HG03558 (cell line): ENCODE data around the gene BASP1.

Experiments
- ATAC-seq: cut with Tn5 transposase; IDR thresholded peaks from one replicate; pipeline ENCODE4 v1.9.1; 2021; ENCODE audit warnings: moderate number of reproducible peaks; ENCODE audit not compliant: unreplicated experiment; ENCODE audit errors: extremely low read depth

BASP1 gene

DNA sequence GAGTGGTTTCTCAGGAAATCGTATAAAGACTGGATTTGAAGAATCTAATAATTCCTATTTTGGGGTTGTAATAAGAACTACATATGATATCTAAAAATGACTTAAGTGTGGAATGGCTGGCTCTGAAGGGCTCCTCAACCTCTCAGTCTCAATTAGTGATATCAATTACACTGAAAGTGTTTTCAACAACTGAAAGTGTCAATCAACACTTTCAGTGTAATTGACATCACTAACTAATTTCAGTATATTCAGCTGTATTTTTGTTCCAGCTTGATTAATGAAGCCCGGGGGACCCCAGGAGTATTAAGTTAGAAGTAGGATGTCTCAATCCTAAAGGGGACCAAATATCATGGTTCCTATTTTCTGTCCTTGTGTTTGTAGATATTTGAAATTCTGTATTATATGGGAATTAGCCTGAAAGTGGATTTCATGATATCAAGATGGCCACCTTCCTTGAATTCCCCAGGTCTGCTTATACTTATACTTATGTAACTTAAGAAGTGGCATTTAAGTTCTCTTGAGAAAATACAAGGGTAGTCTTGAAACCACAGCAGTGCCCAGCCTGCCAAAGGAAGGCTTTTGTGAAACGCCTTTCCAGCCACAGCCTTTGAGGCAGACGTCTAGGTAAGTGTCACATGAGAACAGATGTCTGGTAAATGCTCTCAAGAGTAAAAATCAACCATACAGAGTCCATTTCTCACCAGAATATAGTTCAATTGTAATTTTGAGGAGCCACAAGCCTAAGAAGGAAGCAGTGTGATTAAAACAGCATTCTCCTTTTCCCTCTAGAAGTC lies 4.6 kb downstream of the BASP1 start:
- ATAC-seq = no peak

DNA sequence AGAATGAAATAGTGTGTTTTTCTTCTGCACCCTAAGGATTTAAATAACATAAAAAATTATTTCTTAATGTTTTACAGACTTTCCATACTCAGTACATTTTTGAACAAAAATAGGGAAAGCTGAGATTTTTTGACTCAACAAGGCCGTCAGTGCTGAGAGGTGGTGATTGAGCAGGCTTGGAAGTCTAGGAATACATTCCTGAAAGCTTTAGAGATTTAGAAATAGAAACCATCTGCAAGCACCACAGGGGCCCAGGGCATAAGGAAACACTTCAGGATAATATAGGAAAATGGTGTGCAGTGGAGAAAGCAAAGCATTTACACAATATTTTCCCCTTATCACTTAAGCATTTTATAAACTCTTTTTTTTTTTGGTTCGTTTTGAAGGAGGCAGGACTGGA lies 5.2 kb downstream of the BASP1 start:
- ATAC-seq = no peak

DNA sequence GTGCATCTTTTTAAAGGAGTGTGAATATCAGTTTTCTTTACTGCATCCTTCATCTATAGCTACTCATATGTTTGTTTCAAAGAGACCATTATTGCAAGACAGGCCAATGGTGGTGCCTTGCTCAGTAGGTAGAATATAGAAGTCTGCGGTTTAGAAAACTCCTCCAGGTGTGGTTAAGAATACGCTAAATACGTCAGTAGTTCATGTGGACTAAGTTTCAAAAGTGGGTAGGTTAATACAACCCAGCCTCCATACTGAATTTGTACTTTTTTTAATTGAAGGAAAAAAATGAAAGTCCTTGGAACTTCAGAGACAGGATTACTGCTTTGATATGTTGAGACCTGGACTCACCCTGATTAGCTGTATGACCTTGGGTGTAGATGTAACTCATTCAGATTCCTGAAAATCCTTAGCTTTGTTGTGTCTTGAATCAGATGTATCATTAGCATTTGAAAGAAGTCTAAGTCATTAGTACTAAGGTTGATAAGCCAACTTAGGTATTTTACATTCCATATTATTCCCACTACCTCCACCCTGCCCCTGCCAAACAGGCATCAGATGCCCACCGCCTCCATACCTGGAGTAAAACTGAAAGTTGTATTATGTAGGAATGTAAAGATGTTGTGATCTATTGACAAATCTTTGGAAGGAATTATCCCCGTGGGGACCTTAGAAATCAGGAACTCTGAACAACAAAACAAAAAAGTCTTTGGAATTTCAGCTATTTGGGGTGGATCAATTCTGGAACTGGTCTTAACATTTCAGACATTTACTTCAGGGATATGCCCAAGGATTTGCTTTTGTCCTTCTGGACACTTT lies 6.1 kb downstream of the BASP1 start:
- ATAC-seq = peak; percentile 30

DNA sequence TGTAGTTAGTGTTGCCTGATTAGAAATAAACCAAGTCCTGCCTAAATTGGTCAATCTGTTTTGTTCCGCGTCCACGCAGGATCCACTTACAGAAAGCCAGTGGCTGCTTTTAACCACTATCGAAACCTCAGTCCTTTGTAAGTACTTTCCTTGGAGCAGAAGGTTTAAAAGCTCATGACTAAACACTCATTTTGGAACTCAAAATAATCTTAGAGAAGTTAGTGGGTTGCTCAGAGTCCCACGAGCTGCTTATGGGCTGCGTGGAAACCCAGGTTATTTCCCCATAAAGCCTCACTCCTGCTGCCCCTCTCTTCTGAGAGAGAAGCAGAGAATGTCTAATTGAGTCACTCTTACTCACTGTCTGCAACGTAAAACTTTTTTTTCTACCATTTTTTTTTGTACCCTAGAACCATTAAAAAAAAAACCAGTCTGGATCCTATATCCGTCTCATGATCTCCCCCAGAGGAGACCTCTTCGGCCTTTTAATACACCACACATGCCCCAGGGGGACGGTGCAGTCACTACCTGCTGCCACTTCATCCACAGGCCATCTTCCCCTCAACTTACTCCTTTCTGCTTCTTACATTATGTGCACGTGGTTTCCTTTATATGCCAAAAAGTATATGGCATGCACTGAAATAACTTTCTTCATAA lies 7.6 kb downstream of the BASP1 start:
- ATAC-seq = peak; percentile 47

DNA sequence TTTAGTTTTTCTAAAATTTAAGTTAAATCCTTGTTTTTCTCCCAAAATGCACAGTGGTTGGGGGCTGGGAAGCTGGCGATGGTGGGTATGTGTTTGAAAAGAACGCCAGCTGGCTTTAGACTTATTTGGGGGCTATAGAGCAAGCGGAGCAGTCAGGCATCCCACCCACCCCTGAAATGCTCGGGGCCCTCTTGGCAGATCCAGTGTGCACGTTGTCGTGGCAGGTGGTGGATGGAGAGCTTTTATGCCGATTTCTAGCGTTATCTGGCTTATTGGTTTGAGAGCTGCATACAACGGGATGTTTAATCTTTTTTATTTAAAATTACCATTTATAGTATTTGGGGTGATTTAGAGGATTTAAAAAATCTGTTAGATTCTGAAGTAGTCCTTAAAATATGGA lies 8.1 kb downstream of the BASP1 start:
- ATAC-seq = no peak

DNA sequence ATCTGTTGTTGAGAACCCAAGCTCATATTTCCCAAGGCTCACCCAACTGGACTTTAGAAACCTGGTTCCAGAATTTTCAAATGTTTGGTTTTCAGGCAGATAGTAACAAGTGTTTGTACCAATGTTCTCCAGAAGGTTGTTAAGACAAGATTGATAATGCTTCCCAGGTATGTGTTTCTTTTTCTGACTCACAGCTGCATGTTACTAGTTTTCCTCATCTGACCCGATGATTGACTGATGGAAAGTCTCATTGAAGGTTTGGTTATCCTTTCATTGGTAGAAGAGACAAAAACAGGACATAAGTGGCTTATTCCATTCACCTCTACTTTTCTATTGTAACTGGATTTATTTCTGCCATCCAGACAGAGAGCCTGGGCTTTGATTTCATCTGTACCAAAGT lies 10.4 kb downstream of the BASP1 start:
- no peak for ATAC-seq

DNA sequence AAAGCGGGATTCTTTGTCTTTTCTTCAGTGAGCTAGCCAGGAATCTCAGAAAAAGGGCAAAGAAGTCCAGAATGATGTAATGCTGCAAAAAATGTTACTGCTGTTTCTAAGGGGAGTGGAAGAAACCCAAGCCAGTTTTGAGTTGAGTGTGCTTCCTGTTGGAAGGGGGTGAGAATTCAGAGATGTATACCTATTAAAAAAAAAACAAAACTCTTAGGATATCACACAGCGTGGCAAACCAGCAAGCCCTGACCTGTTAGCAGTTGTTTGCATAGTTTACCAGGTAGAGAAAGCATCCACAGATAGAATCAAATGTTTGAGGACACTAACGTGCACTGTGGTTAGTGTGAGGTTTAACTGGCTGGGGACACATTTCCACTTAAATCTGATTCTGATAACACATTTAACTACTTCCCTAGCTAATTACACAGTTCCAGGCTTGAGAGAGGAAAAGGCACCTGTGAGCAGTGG lies 11.4 kb downstream of the BASP1 start:
- peak; percentile 30 for ATAC-seq

DNA sequence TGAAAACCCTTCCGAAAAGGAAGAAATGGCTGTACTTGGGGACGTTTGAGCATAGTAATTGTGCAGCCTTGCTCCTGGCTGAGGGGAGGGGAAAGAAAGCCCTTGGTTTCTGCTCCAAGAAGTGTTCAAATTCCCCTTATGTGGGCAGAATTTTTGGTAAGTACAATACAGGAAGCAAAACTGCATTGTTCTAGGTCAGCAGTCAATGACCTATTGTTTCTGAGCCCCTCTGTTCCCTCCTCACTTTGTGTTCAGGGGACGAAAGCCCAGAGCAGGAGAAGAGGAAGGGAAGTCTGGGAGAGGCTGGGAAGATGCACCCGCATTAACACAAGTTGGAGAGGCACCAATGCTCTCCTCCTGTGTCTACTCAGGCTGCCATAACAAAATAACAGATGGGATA lies 11.9 kb downstream of the BASP1 start:
- peak; percentile 15 for ATAC-seq

DNA sequence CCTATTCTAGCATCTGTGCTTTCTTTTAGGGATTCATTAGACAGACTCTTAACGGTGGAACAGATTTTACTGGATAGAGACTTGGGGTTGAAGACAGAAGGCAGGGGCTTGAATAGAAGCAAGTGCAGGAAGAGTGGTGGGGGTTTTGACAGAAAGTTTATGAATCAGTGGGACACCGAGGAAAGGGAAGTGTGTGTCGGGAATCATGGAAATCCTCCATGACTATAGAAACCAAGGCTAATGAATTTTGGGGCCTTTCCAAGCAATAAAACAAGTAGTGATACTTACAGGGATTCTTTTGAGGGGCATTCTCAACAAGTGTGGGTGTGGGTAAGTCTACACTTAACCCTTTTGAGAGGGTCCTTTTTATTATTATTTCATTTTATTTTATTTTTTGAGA lies 12.8 kb downstream of the BASP1 start:
- ATAC-seq = no peak

DNA sequence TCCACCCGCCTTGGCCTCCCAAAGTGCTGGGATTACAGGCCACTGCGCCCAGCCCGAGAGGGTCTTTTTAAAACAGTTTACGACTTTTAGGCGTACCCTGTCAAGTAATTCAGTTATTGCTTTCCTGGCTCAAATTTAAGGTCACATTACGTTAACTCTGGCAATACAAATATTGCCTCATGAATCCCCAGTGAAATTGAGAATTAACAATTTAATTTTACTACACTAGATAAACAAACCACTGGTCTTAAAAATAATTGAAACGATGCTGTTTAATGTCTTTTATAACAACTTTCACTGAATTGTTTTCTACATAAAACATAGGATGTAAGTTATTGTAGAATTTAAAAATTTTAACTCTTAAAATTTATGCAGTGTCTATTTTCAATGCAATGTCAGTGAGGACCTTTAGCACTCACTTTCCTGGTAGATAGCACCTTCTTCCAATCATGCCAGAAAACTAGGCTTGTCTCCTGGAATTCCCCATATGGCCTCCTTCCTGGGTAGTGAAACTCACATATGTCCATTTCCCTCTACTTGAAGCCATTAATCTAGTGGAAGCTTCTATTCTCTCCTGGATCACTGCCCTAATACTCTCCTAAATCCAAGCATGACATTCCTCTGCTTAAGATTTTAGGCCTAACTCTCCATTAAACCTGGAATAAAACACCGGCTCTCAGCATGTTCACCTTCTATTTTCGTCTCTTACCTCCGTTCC lies 13.5 kb downstream of the BASP1 start:
- no peak for ATAC-seq

DNA sequence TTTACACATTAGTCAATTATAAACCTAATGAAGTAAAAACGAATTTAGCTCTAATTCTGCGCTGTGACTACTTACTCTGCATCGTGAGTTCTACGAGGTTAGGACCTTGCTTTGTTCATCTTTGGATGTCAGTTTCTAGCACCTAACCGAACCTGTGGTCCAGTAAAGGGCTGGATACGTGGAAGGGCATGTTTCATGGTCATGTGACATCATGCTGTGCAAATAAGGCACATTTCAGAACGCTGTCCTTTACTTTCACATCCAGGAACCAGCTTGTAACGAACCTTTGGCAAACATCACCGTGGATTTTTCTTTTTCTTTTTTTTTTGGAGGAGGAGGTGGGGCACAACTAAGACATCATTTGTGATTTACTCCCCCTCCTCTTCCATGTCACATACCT lies 15.0 kb downstream of the BASP1 start:
- no peak for ATAC-seq

DNA sequence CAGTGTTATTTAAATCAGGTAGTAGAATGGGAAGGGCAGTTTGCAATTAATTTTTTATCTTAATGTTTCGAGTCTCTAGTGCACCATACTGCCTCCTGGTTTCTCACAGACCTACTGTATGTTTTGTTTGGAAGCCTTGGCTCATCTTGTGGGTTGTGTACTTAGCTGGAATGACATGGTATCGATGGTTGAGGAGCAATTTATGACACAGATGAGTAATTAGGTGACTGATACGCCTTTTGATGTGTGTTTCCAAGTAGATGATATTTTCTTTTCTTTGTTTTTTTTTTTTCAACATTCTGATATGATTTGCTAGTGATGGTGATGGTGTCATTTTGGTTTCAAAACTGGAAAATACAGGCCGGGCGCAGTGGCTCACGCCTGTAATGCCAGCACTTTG lies 16.1 kb downstream of the BASP1 start:
- ATAC-seq = no peak

DNA sequence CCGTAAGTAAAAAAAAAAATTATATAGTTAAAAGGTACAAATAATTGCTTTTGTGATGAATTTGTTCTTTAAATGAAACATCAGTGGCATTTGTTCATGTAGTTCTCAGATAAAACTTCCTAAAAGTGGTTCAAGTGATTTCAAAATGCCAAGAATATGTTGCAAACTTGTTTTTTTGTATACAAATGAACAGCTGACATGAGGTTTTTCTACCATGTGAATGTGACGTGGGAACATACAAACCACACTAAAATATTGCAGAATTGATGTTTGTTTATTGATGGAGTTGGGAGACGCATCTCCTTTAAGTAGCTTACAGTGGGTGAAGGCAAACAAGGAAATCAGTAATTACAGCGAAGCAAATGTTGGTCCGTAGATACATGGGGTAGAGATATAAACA lies 16.9 kb downstream of the BASP1 start:
- ATAC-seq = no peak

DNA sequence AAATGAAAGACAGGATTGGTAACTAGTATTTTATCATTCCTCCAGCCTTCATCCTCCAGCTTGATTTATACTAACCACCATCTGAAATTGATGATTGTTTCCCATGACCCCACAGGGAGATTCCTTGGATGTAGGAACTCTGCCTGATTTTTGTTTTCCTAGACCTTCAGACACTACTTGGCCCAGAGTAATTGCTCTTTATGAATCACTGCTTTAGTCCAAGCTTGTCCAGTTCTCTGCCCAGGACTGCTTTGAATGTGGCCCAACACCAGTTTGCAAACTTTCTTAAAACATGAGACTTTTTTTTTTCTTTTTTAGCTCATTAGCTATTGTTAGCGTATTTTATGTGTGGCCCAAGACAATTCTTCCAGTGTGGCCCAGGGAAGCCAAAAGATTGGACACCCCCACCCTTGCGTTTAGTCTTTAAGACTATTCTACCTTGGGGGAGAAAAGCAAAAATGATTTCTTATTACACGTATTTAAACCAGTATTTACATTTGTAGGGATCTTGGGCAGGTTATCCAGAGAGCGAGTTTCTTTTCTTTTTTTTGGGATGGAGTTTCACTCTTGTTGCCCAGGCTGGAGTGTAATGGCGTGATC lies 18.4 kb downstream of the BASP1 start:
- ATAC-seq = no peak

DNA sequence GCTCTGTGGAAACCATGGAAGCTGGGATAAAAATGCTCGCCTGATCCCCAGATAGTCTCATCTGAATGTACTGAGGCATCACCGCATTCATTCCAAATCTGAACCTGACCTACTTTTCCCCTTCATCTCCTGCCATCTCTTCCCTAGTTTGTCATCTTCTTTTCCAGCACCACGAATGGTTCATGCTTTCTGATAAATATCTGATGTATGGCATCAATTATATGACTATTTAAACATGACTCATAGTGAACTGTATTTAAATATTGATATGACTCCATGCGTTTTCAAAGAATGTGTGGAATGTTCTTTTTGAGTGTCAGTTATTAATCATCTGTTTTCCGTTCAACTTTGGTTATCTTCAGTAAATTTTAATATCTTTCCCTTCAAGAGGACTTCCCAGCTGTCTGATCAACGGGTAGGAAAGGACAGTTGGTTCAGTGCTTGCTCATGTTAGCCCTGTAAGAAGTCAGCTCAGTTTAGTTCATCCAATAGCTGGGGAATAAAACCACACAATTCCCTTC lies 21.1 kb downstream of the BASP1 start:
- ATAC-seq = no peak

DNA sequence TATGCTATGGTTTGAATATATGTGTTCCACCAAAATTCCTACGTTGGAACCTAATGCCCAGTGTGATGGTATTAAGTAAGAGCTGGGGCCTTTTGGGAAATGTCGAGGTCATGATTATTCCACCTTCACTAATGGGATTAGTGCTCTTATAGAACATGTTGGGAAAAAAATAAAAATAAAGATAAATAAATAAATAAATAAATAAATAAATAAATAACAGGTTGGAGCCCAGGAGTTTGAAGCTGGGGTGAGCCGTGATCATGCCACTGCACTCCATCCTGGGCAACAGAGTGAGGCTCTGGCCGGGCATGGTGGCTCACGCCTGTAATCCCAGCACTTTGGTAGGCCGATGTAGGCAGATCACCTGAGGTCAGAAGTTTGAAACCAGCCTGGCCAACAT lies 22.5 kb downstream of the BASP1 start:
- ATAC-seq = no peak

DNA sequence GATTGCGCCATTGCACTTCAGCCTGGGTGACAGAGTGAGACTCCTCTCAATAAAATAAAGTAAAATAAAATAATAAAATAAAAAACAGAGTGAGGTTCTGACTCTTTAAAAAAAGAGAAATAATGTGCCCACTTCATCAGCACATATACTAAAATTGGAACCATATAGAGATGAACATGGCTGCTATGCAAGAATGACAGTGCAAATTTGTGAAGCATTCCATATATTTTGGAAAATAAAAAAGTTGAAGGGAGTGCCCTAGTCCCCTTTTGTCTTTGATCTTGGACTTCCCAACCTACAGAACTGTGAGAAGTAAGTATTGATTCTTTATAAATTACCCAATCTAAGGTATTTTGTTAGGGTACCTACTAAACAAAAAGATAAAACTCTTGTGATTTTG lies 23.1 kb downstream of the BASP1 start:
- ATAC-seq = no peak

DNA sequence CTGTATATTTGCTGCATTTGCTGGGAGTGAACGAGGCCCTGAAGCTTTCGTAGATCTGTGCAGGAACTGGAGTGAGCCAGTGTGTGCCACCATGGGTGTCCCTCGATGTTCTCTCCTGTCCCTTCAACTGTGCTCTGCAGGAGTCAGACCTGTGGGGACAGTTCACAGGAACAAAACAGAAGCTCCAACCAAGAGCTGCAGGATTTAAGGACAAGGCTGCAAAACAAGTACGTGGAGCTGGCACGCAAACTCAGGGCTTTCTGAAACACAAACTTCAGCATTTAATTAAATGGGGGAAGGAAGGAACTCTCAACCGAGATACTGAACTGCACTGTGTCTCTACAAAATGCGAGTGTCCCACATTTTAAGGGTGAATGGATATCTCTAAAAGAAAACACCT lies 24.2 kb downstream of the BASP1 start:
- ATAC-seq = no peak

DNA sequence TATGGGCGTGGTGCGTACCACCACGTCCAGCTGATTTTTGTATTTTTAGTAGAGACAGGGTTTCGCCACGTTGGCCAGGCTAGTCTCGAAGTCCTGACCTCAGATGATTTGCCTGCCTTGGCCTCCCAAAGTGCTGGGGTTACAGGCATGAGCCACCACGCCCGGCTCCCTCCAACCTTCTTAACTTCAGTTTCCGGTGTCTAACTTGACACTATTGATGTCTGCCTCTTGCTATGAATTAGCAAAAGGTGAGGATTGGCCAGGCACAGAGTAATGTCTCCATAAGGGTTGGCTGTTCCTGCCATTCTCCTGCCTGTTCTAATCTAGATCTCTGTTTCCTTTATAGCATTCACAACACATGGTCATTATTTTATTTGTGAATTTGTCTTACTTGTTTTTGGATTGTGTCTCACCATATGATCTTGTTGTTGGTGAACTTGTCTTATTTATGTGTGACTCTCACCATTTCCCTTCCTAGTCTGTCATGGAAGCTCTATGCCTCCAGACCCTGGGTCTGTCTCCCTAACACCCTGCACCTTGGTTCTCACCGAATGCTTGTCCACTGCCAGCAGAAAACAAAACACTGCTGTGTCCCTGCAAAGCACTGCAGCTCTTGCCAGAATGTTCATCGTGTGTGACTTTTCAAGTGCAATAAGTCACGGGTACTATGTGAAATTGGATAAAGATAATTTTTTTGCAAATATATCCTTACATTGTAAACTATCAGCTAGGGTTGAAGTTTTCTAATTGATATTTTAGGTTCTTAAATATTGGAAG lies 26.0 kb downstream of the BASP1 start:
- no peak for ATAC-seq
